HG03108 (cell line): ENCODE data around the gene ASXL1.
"Not testable (repeated sequence)": the region's sequence is repeated elsewhere in the genome, so short reads cannot be mapped to it uniquely, and the experiment has no call there.

Experiments
- ATAC-seq: cut with Tn5 transposase; IDR thresholded peaks from one replicate; pipeline ENCODE4 v1.9.1; 2021; ENCODE audit warnings: moderate library complexity; ENCODE audit not compliant: unreplicated experiment

ASXL1 gene

DNA sequence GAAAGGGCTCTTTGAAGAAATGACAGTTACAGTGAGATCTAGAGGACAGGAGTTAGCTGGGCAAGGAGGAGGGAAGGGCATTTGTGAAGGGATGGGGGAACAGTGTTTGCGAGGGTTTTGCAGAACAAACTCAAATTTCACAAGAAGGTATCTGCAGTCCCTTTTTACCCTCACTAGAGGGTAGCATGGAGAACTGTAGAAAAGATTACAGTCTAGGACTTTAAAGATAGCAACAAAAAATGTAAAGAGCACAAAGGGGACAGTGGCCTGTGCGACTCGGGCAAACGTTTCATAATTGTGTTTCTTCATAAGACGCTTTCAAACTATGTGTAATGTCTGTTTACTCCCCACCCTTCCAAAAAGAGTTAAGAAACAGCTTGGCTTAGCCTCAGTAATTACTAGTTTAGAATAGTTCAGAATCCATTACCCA lies 21.2 kb upstream of the ASXL1 start:
- ATAC-seq, result no peak

DNA sequence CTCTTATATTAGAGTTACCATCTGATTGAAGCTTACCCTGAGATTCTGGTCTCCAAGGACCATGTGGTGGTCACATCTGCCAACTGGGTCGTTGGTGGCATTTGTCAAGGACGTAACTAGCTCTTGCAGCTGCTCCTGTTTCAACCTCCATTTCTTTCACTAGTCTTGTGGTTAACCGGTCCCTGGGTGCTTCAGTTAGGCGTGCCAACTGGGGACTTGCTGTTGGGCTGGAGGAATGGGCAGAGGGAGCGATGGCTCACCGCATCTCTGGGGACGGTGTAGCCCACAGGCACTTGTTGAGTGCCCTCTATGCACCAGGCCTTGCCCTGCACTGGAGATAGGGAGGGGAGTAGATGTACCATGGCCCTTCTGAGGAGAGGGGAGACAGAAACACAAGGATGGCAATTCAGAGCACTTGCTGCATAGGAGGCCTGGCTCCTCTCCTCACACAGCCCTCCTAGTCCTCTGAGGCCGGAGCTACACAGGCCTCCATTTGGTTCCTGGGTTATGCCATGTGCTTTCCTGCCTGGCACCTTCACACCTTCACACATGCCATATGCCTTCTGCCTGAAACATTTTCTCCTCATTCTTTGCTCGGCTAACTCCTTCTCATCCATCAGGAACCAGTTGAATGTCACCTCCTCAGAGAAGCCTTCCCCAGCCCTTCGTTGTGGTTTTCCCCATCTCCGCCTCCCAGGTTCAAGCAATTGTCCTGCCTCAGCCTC lies 20.0 kb upstream of the ASXL1 start:
- no peak for ATAC-seq

GRCh38 chr20:32338665-32339064 lies 19.5 kb upstream of the ASXL1 start:
- no peak for ATAC-seq

- ATAC-seq, result no peak
Measured at GRCh38 chr20:32339116-32339515, 19.0 kb upstream of the ASXL1 start.

- not testable (repeated sequence) for ATAC-seq
Measured at GRCh38 chr20:32341053-32341452, 17.1 kb upstream of the ASXL1 start.

DNA sequence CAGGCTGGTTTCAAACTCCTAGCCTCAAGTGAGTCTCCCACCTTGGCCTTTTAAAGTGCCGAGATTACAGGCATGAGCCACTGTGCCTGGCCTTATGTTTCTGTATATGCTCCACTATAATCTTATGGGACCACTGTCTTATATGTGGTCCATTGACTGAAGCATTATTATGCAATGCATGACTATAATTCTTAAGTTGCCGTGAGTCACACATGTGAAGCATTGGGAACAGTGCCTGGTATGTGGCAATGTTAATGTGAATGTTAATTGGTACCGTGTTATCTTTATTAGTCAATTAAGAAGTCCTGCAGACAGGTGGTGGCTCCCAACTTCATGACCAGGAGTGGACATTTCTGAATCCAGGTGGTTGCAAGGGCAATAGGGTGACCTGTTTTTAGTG lies 14.7 kb upstream of the ASXL1 start:
- ATAC-seq, result no peak

GRCh38 chr20:32344835-32345506 lies 13.2 kb upstream of the ASXL1 start:
- no peak for ATAC-seq

GRCh38 chr20:32348207-32348606 lies 9.9 kb upstream of the ASXL1 start:
- no peak for ATAC-seq

DNA sequence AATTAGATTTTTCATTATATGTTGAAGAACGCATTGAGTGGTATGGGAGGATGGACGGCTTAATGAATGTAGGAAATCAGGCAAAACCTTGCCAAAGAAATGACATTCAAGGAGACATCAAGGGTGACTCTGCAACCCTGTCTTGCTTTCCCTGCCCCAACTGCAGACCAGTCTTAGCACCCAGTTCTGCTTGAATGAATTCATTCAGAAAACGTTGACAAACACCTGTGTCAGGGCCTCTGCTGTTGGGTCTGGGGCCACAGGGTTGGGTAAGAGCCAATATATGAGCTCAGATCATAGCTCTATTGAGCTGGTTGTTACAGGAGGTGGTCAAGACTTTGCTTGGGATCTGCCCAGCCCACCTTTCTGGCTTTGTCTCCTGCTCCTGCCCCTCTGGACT lies 7.7 kb upstream of the ASXL1 start:
- ATAC-seq, result no peak

DNA sequence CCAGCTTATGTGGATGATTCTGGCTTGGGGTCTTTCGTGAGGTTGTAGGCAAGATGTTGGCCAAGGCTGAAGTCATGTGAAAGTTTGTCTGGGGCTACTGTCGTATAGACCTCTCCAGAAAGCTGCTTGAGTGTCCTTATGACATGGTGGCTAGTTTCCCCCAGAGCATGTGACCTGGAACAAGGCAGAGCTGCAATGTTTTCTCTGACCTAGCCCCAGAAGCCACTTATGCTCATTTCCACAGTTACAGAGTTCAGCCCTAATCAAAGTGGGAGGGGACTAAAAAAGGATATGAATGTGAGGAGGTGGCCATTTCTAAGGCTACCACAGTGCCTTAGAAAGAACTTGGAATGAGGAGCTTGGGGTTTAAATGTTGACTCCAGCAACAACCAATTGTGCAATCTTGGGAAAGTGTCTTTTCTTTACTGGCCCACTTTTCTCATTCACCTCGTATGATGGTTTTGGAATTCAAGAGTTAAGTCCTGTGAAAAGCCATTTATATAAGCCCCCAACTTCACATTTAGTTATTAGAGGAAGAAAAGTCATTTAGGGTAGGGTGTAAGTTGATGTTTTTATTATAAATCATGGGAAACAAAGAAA lies 5.9 kb upstream of the ASXL1 start:
- ATAC-seq, result no peak

DNA sequence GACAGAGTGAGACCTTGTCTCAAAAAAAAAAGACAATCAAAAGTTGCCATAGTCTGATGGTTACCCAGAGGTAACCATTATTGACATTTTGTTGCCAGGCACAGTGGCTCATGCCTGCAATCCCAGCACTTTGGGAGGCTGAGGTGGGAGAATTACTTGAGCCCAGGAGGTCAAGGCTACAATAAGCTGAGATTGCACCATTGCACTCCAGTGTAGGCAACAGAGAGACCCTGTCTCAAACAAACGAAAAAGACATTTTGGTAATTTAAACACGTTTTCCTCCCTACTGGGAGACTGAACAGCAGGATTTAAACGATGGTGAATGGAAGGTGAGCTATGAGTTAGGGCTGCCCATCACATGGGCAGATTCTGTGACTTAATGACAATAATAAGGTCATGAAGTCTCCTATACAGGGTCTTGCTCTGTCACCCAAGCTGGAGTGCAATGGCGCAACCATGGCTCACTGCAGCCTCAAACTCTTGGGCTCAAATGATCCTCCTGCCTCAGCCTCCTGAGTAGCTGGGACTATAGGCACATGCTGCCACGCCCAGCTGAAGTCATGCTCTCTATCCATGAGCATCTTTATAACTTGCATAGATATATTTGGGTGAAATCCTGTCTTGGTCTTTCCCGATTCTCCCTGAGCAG lies 4.2 kb upstream of the ASXL1 start:
- ATAC-seq, result no peak

DNA sequence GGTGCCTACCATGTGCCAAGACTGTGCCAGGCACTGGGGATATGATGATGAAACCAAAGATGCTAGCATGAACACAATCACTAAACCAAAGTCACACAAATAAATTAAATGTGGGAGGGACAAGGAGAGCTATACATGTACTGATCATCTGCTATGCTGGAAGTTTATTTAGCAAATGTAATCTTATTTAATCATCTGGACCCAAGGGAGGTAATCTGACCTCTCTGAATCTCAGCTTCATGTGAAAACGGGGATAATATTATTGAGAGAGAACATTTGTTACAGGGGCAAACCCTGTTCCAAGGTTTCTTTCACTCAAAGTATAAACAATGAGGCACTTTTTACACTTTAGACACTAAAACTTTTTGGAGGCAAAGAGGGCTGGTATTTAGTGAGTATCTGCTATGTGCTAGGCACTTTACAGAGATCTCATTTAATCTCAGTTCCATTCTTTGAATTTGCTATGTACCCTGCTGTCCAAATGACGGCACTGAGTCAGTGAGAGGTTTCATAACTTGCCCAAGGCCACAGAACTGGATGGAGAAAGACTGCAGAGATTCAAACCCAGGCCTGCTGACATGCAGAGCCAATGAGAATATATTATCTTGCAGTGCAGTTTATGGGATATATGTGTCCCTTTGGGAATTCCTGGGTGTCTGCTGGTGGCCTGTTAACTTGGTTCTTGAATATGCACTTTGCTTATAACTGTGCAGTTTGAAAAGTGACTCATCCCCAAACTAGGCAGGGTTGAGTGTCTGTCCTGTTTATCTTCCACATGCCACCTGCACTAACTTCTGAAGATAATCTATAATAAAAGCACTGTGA lies 3.3 kb upstream of the ASXL1 start:
- peak; percentile 25 for ATAC-seq

DNA sequence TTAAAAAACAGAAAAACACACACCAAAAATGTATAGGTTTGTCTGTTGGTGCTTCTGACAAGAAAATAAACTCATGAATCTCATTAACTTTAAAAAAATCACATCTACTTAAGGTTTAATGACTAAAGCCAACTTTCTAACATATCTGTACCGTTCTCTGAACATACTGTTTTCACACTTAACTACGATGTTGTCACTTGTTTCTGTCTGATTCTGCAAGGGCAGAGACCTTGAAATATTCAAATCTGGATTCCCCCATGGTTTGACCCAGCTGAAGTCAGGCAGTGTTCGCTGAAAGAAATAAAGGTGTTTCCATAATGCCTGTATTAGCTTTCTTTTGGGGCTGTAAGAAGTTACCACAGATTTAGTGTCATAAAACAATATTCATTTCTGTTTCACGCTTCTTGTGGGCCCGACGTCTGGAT lies 2.7 kb upstream of the ASXL1 start:
- no peak for ATAC-seq

- ATAC-seq, result not testable (repeated sequence)
Measured at GRCh38 chr20:32355907-32356621, 2.1 kb upstream of the ASXL1 start.

DNA sequence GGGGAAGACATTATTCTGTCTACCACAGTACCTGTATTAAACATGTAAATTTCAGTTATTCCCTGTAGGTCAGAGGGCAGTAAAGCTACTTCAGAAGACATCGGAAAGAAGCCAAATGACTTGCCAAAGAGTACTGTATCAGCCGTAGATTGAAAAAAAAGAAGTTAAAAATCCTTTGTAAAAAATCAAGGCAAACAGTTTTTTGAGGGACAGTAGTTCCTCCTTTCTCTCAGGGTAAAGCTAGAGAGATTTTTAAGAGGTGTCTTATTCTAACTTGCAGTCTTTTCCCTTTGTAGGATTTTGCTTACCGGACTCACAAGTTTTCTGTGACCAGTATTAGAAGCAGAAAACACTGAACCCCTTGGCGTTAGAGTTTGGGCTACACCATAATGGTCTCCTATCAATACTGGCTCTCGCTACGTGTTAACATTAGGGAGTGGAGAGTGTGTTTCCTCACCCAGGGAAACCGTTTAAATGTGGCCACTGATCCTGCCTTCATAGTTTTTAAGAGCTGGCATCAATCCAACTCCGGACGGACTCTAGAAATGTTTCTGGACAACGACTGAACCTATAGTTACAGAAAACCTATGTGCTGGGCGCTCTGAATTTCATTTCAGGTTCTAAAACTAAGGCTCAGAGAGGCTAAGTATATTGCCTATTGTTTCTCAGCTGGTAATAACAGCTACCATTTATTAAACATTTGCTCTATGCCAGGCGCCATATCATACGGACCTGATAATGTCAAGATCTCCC lies 1.3 kb upstream of the ASXL1 start:
- ATAC-seq, result no peak

- ATAC-seq, result no peak
Measured at GRCh38 chr20:32357375-32357868, 709 bp upstream of the ASXL1 start.

DNA sequence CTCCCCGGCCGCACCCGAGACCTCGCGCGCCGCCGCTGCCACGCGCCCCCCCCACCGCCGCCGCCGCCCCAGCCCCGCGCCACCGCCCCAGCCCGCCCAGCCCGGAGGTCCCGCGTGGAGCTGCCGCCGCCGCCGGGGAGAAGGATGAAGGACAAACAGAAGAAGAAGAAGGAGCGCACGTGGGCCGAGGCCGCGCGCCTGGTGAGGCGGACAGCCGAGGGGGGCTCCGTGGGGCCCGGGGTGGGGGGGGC lies 426 bp downstream of the ASXL1 start:
- ATAC-seq, result no peak

- no peak for ATAC-seq
Measured at GRCh38 chr20:32358883-32359632, 927 bp downstream of the ASXL1 start.
